GM20000 (cell line): ENCODE measurements around the gene DUSP12.
A peak's percentile ranks its signal among the peaks of the same experiment; 100 is the strongest.

Experiments
- DNase-seq: peaks from one replicate; pipeline ENCODE4 v3.0.0; 2012; ENCODE audit warnings: low spot score
- CTCF ChIP-seq: IDR thresholded peaks from 2 replicates; pipeline ENCODE4 v1.5.1; 2012; ENCODE audit warnings: mild to moderate bottlenecking, control low read depth; ENCODE audit errors: extremely low read depth, missing control alignments

Gene DUSP12

GRCh38 chr1:161730050-161730564 lies 19.5 kb upstream of the DUSP12 start:
- TF ChIP-seq CTCF, result no peak
- DNase-seq, result peak; percentile 26

- DNase-seq, result no peak
- TF ChIP-seq CTCF, result no peak
These were observed 18.3 kb upstream of the DUSP12 start for GRCh38 chr1:161731241-161731640.

GRCh38 chr1:161731981-161732718 lies 17.4 kb upstream of the DUSP12 start:
- DNase-seq, result no peak
- TF ChIP-seq CTCF, result no peak

- no peak for TF ChIP-seq CTCF
- no peak for DNase-seq
These were observed 16.1 kb upstream of the DUSP12 start for GRCh38 chr1:161733526-161733925.

- no peak for DNase-seq
- no peak for TF ChIP-seq CTCF
These were observed 13.7 kb upstream of the DUSP12 start for GRCh38 chr1:161735837-161736236.

- no peak for DNase-seq
- no peak for TF ChIP-seq CTCF
These were observed 13.1 kb upstream of the DUSP12 start for GRCh38 chr1:161736335-161736969.

- DNase-seq, result no peak
- no peak for TF ChIP-seq CTCF
These were observed 12.0 kb upstream of the DUSP12 start for GRCh38 chr1:161737625-161738024.
